Measurements from ENCODE around the gene CAT. TPM values are rescaled to one million over a fixed set of nuclear protein-coding genes. Genes with fewer than 3 reads are reported as not detected.

CAT gene
- polyA plus RNA-seq, 1 of the 3 experiments (the other 2 are of a cell fraction): 26.6 TPM

GRCh38 chr11:34510673-34511072 lies 71.9 kb downstream of the CAT start:
- H3K4me3 ChIP-seq (ENCODE audit: low read depth in 2 of 2, low read length in 1 of 2): no peak overlapping the region
- ChIA-PET CTCF (interaction anchor here (1.0 to 4.1 kb wide), 4 partner anchors 9 to 881 kb away, joined by 3 to 16 read pairs (median 4); no protein-coding TSS in a partner anchor), POLR2A (no interaction called here)
- no peaks in the 10 kb centered on the region for H3K79me2 ChIP-seq (ENCODE audit: insufficient read depth)
- H3K4me2 ChIP-seq: no peak overlapping the region
- no peak for DNase-seq
- H3K4me1 ChIP-seq (ENCODE audit: control insufficient read depth in 1 of 2, insufficient read depth in 2 of 2, low read depth in 1 of 2, low read length in 1 of 2): peaks cover 0 to 3% of the 10 kb centered on the region in 2 experiments; a peak in 2 of 4 replicates
- 89% methylated on average over 2 of the region's 2 CpGs for WGBS (ENCODE audit: low lambda C conversion rate)
- H3K9ac ChIP-seq: no peak overlapping the region
- TF ChIP-seq TEAD4 (IDR thresholded peaks at IDR 0.05; ENCODE audit: borderline replicate concordance, insufficient read depth) (no peak), IRF3 (IDR thresholded peaks at IDR 0.05; ENCODE audit: low read depth, low read length) (no peak), FOXJ3 (CRISPR knock-in tag; IDR thresholded peaks at IDR 0.05) (no peak), YY1 (IDR thresholded peaks at IDR 0.05; ENCODE audit: low read depth) (no peak), GATA2 (CRISPR knock-in tag; IDR thresholded peaks at IDR 0.05) (no peak), CHD2 (IDR thresholded peaks at IDR 0.05; ENCODE audit: low read length, partially characterized antibody) (no peak), REST (IDR thresholded peaks at IDR 0.05; ENCODE audit: low read depth, low read length) (no peak), MEF2A (IDR thresholded peaks at IDR 0.05; ENCODE audit: borderline replicate concordance, low read depth) (no peak), FOSL2 (IDR thresholded peaks at IDR 0.05; ENCODE audit: borderline replicate concordance, low read depth) (no peak), JUND (IDR thresholded peaks at IDR 0.05) (no peak), MXI1 (IDR thresholded peaks at IDR 0.05; ENCODE audit: low read depth, low read length) (no peak), RCOR1 (IDR thresholded peaks at IDR 0.05; ENCODE audit: low read length) (no peak), TCF12 (IDR thresholded peaks at IDR 0.05) (no peak), NFIC (IDR thresholded peaks at IDR 0.05; ENCODE audit: borderline replicate concordance) (no peak)
- no peaks in the 10 kb centered on the region for H3F3A ChIP-seq (replicated peaks; ENCODE audit: insufficient read depth)
- no peaks in the 10 kb centered on the region for H3K9me2 ChIP-seq
- H4K20me1 ChIP-seq (ENCODE audit: insufficient read depth): no peaks in the 10 kb centered on the region
- H3K27me3 ChIP-seq (ENCODE audit: insufficient read depth): no peaks in the 10 kb centered on the region
- no peaks in the 10 kb centered on the region for H3K9me3 ChIP-seq
- no peak overlapping the region for H2AFZ ChIP-seq (ENCODE audit: low read depth)
- no peak overlapping the region for H3K27ac ChIP-seq (ENCODE audit: low read depth in 2 of 2, low read length in 1 of 2)
- no peaks in the 10 kb centered on the region for H3K36me3 ChIP-seq (replicated peaks in 1 of 2; ENCODE audit: control insufficient read depth in 1 of 2, insufficient read depth in 2 of 2, low read length in 1 of 2)
